Stimulated activated naive CD8-positive, alpha-beta T cell treated with anti-CD3 and anti-CD28 coated beads, Interleukin-15, Interleukin-2, amounts not matched to agents 100 ng/mL and 50 ng/mL, for 24 hours (primary cell): Measurements from ENCODE around the gene ZNF423.

Experiments
- H3K27ac Mint-ChIP-seq: one replicate; pipeline ENCODE4 v1.8.0; 2021; ENCODE audit warnings: mild to moderate bottlenecking, mixed read lengths
- H3K27me3 Mint-ChIP-seq: one replicate; pipeline ENCODE4 v1.8.0; 2021; ENCODE audit warnings: mixed read lengths
- H3K36me3 Mint-ChIP-seq: one replicate; pipeline ENCODE4 v1.8.0; 2021; ENCODE audit warnings: low read depth, mixed read lengths
- H3K4me1 Mint-ChIP-seq: one replicate; pipeline ENCODE4 v1.8.0; 2021; ENCODE audit warnings: low read depth, mixed read lengths
- H3K4me3 Mint-ChIP-seq: one replicate; pipeline ENCODE4 v1.8.0; 2021; ENCODE audit warnings: mild to moderate bottlenecking, mixed read lengths
- H3K9me3 Mint-ChIP-seq: one replicate; pipeline ENCODE4 v1.8.0; 2021; ENCODE audit warnings: mixed read lengths

The ZNF423 gene

DNA sequence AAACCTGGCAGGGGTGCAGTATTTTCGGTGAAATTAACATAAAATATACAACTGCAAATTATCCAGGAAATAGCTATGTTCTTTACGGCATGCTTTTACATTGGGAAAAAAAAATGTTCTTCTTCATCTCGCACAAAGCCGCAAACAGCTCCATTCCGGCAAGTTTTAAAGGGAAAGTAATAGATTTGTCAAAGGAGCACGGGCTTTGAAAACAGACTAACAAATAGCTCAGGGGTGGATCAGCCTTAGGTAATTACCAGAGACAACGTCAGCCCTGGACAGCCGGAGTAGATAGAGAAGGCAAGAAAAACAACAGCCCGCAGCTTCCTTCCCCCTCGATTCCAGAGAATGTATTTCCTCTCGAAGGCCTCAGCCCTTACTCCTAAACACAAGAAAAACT lies 259.8 kb downstream of the ZNF423 start:
- Mint-ChIP-seq H3K36me3 (no peaks in the 10 kb centered on the region), H3K27ac (no peak overlapping the region), H3K9me3 (no peaks in the 10 kb centered on the region), H3K4me3 (no peak overlapping the region), H3K27me3 (peaks cover 5% of the 10 kb centered on the region), H3K4me1 (peaks cover 9% of the 10 kb centered on the region)

GRCh38 chr16:49594685-49595498 lies 261.0 kb downstream of the ZNF423 start:
- H3K36me3 Mint-ChIP-seq: no peaks in the 10 kb centered on the region
- no peak overlapping the region for H3K27ac Mint-ChIP-seq
- no peaks in the 10 kb centered on the region for H3K9me3 Mint-ChIP-seq
- H3K4me3 Mint-ChIP-seq: no peak overlapping the region
- peaks cover 5% of the 10 kb centered on the region for H3K27me3 Mint-ChIP-seq
- H3K4me1 Mint-ChIP-seq: peaks cover 9% of the 10 kb centered on the region

DNA sequence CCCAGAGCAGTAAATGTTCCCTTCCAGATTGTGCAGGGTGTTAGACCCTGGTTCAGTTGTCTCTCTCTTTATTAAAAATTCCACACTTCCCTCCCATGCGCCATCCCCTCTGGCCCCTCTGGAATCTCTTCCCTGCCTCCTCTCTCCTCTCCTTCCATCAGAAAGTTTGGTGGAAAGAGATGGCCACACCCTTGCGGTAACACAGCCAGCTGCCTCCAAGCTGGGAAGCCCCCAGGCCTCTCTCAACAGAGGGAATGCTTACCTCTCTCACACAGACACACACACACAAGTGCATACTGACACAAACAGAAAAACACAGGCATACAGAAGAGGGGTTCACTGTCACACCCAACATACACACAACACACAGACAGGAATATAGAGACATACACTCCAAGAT lies 261.8 kb downstream of the ZNF423 start:
- H3K36me3 Mint-ChIP-seq: no peaks in the 10 kb centered on the region
- no peaks in the 10 kb centered on the region for H3K9me3 Mint-ChIP-seq
- H3K4me1 Mint-ChIP-seq: peaks cover 9% of the 10 kb centered on the region
- H3K27ac Mint-ChIP-seq: no peak overlapping the region
- no peak overlapping the region for H3K4me3 Mint-ChIP-seq
- peaks cover 5% of the 10 kb centered on the region for H3K27me3 Mint-ChIP-seq

- H3K27ac Mint-ChIP-seq: no peak overlapping the region
Measured at GRCh38 chr16:49593424-49594040, 262.4 kb downstream of the ZNF423 start.

GRCh38 chr16:49592546-49593423 lies 263.1 kb downstream of the ZNF423 start:
- Mint-ChIP-seq H3K36me3 (no peaks in the 10 kb centered on the region), H3K4me1 (peaks cover 9% of the 10 kb centered on the region), H3K9me3 (no peaks in the 10 kb centered on the region), H3K27me3 (peaks cover 5% of the 10 kb centered on the region), H3K27ac (no peak overlapping the region), H3K4me3 (no peak overlapping the region)

More at GRCh38 chr16:49593424-49594040, 262.4 kb downstream of the ZNF423 start:
- Mint-ChIP-seq H3K9me3 (no peaks in the 10 kb centered on the region), H3K4me3 (no peak overlapping the region), H3K4me1 (peaks cover 9% of the 10 kb centered on the region), H3K27me3 (peaks cover 5% of the 10 kb centered on the region), H3K36me3 (no peaks in the 10 kb centered on the region)

- peaks cover 4% of the 10 kb centered on the region for H3K4me1 Mint-ChIP-seq
- H3K27me3 Mint-ChIP-seq: peaks cover 5% of the 10 kb centered on the region
- no peak overlapping the region for H3K27ac Mint-ChIP-seq
- H3K4me3 Mint-ChIP-seq: no peak overlapping the region
- H3K36me3 Mint-ChIP-seq: no peaks in the 10 kb centered on the region
- H3K9me3 Mint-ChIP-seq: no peaks in the 10 kb centered on the region
Measured at GRCh38 chr16:49590166-49590871, 265.6 kb downstream of the ZNF423 start.

DNA sequence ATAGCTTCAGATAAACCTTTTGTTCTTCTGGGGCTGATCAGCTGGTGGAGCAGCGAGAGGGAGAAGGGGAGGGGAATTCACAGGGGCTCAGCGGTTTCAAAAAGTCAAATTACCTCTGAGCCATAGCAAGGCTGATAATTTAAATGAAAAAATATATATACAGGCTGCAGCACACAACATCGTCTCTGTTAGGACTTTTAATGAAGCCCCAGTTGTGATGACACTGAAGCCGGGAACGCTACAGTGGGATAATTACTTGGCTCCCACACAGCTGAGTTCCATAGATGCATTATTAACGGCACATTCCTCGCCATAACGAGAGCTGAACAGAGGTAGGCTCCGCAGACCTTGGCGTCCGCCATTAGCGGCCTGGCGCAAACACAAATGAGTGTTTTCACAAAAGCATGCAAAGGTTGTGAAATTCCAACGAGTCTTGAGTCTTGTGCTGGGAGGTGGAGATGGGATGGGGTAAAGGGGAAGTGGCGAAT lies 266.3 kb downstream of the ZNF423 start:
- no peak overlapping the region for H3K4me3 Mint-ChIP-seq
- H3K27ac Mint-ChIP-seq: no peak overlapping the region
- H3K4me1 Mint-ChIP-seq: peaks cover 4% of the 10 kb centered on the region
- no peaks in the 10 kb centered on the region for H3K9me3 Mint-ChIP-seq
- H3K27me3 Mint-ChIP-seq: peaks cover 5% of the 10 kb centered on the region
- H3K36me3 Mint-ChIP-seq: no peaks in the 10 kb centered on the region

DNA sequence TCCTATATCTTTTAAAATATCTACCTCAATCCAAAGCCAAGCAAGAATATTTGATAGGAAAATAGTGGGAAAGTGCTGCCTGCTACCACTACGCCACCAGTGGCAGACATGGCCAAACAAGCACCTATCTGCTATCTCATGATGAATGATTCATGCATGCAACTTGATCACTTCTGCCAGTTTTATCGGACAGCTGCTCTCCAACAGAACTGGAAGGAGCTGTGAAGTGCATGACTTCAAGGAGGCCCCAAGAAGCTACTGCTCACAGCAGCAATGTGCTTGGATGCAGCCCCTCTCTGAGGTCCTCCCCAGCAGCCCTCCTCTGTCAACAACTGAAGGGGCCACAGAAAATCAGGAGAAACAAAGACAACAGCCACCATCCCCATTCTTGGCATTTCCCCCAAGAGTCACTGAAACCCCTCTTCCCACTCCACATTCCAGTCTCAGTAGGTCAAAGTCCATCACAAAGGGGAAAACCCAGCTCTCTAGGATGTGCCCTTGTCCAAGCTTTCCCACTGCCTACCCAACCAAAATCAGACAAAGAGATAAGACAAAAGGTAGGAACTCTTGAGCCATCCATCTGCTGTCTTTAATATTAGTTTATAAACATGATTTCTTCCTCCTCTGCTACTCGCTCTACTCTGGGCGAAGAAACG lies 267.1 kb downstream of the ZNF423 start:
- Mint-ChIP-seq H3K4me3 (no peak overlapping the region), H3K4me1 (peaks cover 4% of the 10 kb centered on the region), H3K27me3 (no peaks in the 10 kb centered on the region), H3K9me3 (no peaks in the 10 kb centered on the region), H3K36me3 (no peaks in the 10 kb centered on the region), H3K27ac (no peak overlapping the region)

DNA sequence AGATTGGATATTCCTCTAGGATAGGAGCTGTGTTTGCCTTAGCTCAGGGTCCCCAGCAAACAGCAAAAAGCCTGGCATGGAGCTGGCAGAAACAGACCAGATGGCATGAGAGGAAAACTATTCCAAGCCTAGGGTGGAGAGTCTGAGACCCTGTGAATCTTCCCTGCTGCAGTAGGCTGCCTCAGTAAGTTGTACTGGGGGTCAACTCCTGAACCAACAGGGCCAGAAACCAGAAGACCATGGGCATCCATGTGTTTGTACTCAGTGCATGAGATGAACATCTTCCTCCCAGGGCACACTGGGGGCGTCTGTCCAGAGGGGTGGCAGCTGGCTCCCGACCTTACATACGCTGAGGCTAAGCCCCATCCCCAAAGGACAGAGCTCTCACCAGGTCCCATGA lies 267.9 kb downstream of the ZNF423 start:
- H3K9me3 Mint-ChIP-seq: no peaks in the 10 kb centered on the region
- peaks cover 4% of the 10 kb centered on the region for H3K4me1 Mint-ChIP-seq
- H3K4me3 Mint-ChIP-seq: no peak overlapping the region
- H3K36me3 Mint-ChIP-seq: no peaks in the 10 kb centered on the region
- H3K27ac Mint-ChIP-seq: no peak overlapping the region
- H3K27me3 Mint-ChIP-seq: no peaks in the 10 kb centered on the region

DNA sequence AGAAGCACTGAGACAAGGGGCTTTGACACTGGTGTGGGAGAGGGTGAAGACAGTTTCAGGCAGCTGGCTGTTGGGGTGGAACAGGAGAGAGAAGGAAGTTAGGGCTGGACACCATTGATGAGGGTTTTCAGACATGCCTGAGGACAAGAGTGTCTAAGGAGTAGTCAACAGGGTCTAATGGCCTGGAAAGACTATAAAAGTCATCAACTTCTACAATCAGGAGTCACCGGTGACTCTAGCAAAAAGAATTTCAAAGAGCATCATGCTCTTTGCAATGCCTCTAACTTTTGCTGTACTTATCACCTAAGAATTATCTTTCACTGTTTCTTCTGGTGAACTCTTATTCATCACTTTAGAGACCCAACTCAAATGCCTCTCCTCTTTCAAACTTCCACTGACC lies 268.4 kb downstream of the ZNF423 start:
- H3K36me3 Mint-ChIP-seq: no peaks in the 10 kb centered on the region
- H3K27ac Mint-ChIP-seq: no peak overlapping the region
- peaks cover under 1% of the 10 kb centered on the region for H3K4me1 Mint-ChIP-seq

DNA sequence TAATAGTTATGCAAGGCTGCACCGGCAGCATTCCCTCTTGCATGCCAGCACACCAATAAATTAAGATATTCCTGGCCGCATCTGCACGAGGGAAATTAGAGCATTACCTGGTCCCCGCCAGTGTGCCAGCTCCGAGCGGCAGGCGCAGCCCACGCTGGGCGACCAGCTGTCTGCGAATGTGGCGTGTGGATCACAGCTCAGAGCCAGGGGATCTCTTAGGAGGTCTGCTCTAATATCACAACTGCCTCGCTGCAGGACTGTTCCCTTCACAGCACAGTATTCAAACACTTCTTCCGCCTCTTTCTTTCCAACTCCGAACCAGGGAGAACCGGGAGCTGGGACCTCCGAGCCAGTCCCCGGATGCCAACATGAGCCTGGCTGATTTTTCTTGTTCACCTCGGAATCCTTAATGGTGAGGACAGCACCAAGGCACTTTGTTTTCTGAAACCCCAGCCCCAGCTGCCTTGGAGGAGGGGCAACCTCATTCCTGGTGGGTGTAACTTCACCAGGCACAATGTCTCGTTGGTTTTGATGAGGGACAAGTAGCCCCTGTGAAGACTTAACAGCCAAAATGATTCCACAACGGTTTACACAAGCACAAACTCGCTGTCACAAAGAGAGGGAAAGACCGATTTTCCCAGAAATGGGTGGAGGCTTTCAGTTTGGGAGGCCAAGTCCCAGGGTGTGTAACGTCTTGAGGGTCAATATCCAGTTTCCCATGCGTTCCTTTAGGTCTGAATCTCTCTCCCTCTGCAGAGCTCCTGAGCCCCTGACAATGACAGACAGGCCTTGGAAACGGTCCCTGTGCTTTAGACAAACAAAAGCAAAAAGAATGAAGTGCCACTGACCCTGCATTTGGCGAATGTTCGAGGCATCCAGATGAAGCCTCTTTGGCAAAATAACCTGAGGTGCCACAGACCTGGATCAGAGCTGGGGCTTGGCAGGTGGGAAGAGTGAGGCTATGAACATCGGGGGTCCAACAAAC lies 269.2 kb downstream of the ZNF423 start:
- Mint-ChIP-seq H3K4me1 (no peaks in the 10 kb centered on the region), H3K36me3 (no peaks in the 10 kb centered on the region), H3K4me3 (no peak overlapping the region), H3K9me3 (no peaks in the 10 kb centered on the region), H3K27ac (no peak overlapping the region), H3K27me3 (no peaks in the 10 kb centered on the region)

More for the DNA sequence above, 268.4 kb downstream of the ZNF423 start:
- Mint-ChIP-seq H3K4me3 (no peak overlapping the region), H3K27me3 (no peaks in the 10 kb centered on the region), H3K9me3 (no peaks in the 10 kb centered on the region)

- no peaks in the 10 kb centered on the region for H3K27me3 Mint-ChIP-seq
- H3K4me1 Mint-ChIP-seq: no peaks in the 10 kb centered on the region
- no peaks in the 10 kb centered on the region for H3K9me3 Mint-ChIP-seq
- H3K36me3 Mint-ChIP-seq: no peaks in the 10 kb centered on the region
- no peak overlapping the region for H3K4me3 Mint-ChIP-seq
- no peak overlapping the region for H3K27ac Mint-ChIP-seq
Measured at GRCh38 chr16:49585143-49585832, 270.6 kb downstream of the ZNF423 start.

- H3K9me3 Mint-ChIP-seq: no peaks in the 10 kb centered on the region
- no peaks in the 10 kb centered on the region for H3K27me3 Mint-ChIP-seq
- no peak overlapping the region for H3K4me3 Mint-ChIP-seq
- H3K27ac Mint-ChIP-seq: no peak overlapping the region
- no peaks in the 10 kb centered on the region for H3K36me3 Mint-ChIP-seq
- H3K4me1 Mint-ChIP-seq: no peaks in the 10 kb centered on the region
Measured at GRCh38 chr16:49583911-49584310, 272.0 kb downstream of the ZNF423 start.
